ENCODE measurements around the gene TRPV6. TPM values are rescaled to one million over a fixed set of nuclear protein-coding genes. Genes with fewer than 3 reads are reported as not detected.

The TRPV6 gene
- polyA plus RNA-seq, 1 donor from 2014 or later = 0.30 TPM

DNA sequence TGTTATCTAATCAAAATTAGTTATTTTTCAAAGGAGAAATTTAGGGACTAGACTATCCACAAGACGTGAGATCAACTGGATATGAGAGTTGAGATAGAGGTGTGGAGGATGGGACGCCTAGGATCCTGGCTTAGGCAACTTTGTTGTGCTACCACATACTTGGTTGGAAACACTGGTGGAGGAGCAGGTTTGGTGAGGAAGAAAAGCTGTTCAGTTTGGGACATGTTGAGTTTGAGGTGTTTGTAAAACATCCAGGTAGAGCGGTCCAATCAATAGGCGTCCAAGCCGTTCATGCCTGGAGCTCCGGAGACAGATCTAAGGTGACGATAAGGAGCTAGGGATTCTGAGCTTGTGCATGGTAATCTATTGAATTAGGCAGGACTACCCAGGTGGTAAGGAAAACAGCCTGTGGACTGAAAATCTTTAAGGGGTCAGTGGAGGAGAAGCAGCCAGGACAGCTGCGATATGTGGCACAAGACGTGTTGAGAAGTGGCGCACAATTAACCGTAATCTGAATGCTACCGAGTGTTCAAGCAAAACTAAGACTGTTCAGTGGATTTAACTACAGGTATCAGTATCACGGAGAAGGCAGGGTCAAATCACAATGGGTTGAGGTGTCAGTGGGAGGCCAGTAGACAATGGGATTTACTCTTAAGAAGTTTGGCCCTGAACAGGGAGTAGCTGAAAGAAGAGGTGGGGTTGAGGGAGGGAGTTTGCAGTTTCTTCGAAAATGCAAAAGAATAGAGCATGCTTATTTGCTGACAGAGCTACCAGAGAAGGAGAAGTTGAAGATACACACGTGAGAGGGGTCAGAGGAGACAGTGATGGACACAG lies 16.1 kb upstream of the TRPV6 start:
- Histone ChIP-seq H3K27ac (ENCODE audit: low read length) (no peak overlapping the region), H3K27me3 (ENCODE audit: insufficient read depth, low read depth, low read length) (no peaks in the 10 kb centered on the region), H3K4me2 (ENCODE audit: low read length) (no peak overlapping the region), H4K20me1 (ENCODE audit: insufficient read depth) (no peaks in the 10 kb centered on the region), H3K79me2 (replicated peaks; ENCODE audit: insufficient read depth, low read length) (no peaks in the 10 kb centered on the region), H3K9me2 (ENCODE audit: insufficient read depth, low read length) (no peaks in the 10 kb centered on the region), H3K9me3 (ENCODE audit: low read length) (peaks cover 6% of the 10 kb centered on the region), H3K4me3 (ENCODE audit: low read length) (no peak overlapping the region), H3F3A (ENCODE audit: insufficient read depth, low read length, poor library complexity, severe bottlenecking) (no peaks in the 10 kb centered on the region), H2AFZ (ENCODE audit: low read depth, low read length) (no peak overlapping the region), H3K9ac (ENCODE audit: low read length) (no peak overlapping the region), H3K36me3 (ENCODE audit: insufficient read depth, low read length) (no peaks in the 10 kb centered on the region)
- TF ChIP-seq EP300 (conservative IDR thresholded peaks at IDR 0.05; ENCODE audit: poor library complexity, severe bottlenecking) (no peak), MXI1 (conservative IDR thresholded peaks at IDR 0.05; ENCODE audit: poor library complexity, severe bottlenecking) (no peak), TAF1 (IDR thresholded peaks at IDR 0.05; ENCODE audit: low read depth) (no peak), SMC3 (conservative IDR thresholded peaks at IDR 0.05; ENCODE audit: poor library complexity) (no peak), POLR2AphosphoS5 (IDR thresholded peaks at IDR 0.05) (no peak), EZH2 (IDR thresholded peaks at IDR 0.05; ENCODE audit: borderline replicate concordance, insufficient read depth, low read length, poor library complexity, severe bottlenecking) (no peak)
- TF ChIP-seq, protein P1, sequence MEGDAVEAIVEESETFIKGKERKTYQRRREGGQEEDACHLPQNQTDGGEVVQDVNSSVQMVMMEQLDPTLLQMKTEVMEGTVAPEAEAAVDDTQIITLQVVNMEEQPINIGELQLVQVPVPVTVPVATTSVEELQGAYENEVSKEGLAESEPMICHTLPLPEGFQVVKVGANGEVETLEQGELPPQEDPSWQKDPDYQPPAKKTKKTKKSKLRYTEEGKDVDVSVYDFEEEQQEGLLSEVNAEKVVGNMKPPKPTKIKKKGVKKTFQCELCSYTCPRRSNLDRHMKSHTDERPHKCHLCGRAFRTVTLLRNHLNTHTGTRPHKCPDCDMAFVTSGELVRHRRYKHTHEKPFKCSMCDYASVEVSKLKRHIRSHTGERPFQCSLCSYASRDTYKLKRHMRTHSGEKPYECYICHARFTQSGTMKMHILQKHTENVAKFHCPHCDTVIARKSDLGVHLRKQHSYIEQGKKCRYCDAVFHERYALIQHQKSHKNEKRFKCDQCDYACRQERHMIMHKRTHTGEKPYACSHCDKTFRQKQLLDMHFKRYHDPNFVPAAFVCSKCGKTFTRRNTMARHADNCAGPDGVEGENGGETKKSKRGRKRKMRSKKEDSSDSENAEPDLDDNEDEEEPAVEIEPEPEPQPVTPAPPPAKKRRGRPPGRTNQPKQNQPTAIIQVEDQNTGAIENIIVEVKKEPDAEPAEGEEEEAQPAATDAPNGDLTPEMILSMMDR (IDR thresholded peaks at IDR 0.05; ENCODE audit: poor library complexity, severe bottlenecking) = no peak
- TF ChIP-seq, protein P2, sequence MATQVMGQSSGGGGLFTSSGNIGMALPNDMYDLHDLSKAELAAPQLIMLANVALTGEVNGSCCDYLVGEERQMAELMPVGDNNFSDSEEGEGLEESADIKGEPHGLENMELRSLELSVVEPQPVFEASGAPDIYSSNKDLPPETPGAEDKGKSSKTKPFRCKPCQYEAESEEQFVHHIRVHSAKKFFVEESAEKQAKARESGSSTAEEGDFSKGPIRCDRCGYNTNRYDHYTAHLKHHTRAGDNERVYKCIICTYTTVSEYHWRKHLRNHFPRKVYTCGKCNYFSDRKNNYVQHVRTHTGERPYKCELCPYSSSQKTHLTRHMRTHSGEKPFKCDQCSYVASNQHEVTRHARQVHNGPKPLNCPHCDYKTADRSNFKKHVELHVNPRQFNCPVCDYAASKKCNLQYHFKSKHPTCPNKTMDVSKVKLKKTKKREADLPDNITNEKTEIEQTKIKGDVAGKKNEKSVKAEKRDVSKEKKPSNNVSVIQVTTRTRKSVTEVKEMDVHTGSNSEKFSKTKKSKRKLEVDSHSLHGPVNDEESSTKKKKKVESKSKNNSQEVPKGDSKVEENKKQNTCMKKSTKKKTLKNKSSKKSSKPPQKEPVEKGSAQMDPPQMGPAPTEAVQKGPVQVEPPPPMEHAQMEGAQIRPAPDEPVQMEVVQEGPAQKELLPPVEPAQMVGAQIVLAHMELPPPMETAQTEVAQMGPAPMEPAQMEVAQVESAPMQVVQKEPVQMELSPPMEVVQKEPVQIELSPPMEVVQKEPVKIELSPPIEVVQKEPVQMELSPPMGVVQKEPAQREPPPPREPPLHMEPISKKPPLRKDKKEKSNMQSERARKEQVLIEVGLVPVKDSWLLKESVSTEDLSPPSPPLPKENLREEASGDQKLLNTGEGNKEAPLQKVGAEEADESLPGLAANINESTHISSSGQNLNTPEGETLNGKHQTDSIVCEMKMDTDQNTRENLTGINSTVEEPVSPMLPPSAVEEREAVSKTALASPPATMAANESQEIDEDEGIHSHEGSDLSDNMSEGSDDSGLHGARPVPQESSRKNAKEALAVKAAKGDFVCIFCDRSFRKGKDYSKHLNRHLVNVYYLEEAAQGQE (IDR thresholded peaks at IDR 0.05; ENCODE audit: borderline replicate concordance) = no peak

DNA sequence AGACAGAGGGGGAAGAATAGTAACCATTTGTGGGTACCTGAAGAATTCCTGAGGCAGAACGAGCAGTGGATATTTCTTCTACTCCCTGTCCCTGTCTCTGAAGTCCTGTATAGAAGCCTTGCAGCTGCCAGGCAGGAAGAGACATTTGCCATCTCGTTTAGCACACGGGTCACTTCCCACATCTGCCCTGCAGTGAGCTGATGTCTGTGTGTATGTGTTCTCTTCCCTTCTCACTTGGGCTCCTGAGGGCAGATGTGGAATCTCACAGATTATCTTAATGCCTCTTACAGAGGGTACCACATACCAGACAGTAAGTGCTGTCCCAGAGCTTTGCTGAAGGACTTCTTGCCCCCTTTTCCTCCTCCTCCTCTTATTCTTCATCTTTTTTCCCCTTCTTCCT lies 14.1 kb upstream of the TRPV6 start:
- Histone ChIP-seq H3K27ac (ENCODE audit: low read length) (no peak overlapping the region), H2AFZ (ENCODE audit: low read depth, low read length) (no peak overlapping the region), H3K9me2 (ENCODE audit: insufficient read depth, low read length) (no peaks in the 10 kb centered on the region), H3K36me3 (ENCODE audit: insufficient read depth, low read length) (no peaks in the 10 kb centered on the region), H3K4me2 (ENCODE audit: low read length) (no peak overlapping the region), H3F3A (ENCODE audit: insufficient read depth, low read length, poor library complexity, severe bottlenecking) (no peaks in the 10 kb centered on the region), H3K9me3 (ENCODE audit: low read length) (peaks cover 5% of the 10 kb centered on the region), H3K9ac (ENCODE audit: low read length) (no peak overlapping the region), H3K4me3 (ENCODE audit: low read length) (no peak overlapping the region), H3K27me3 (ENCODE audit: insufficient read depth, low read depth, low read length) (no peaks in the 10 kb centered on the region), H3K79me2 (replicated peaks; ENCODE audit: insufficient read depth, low read length) (no peaks in the 10 kb centered on the region), H4K20me1 (ENCODE audit: insufficient read depth) (no peaks in the 10 kb centered on the region)
- TF ChIP-seq POLR2AphosphoS5 (IDR thresholded peaks at IDR 0.05) (no peak), TAF1 (IDR thresholded peaks at IDR 0.05; ENCODE audit: low read depth) (no peak), MXI1 (conservative IDR thresholded peaks at IDR 0.05; ENCODE audit: poor library complexity, severe bottlenecking) (no peak), EP300 (conservative IDR thresholded peaks at IDR 0.05; ENCODE audit: poor library complexity, severe bottlenecking) (no peak), RAD21 (conservative IDR thresholded peaks at IDR 0.05) (no peak), EZH2 (IDR thresholded peaks at IDR 0.05; ENCODE audit: borderline replicate concordance, insufficient read depth, low read length, poor library complexity, severe bottlenecking) (no peak), SMC3 (conservative IDR thresholded peaks at IDR 0.05; ENCODE audit: poor library complexity) (no peak)
- TF ChIP-seq, protein P2 (IDR thresholded peaks at IDR 0.05; ENCODE audit: borderline replicate concordance) = no peak
- TF ChIP-seq, protein P1 (IDR thresholded peaks at IDR 0.05; ENCODE audit: poor library complexity, severe bottlenecking) = no peak
